PC-3 (cell line): ENCODE measurements around the gene SRP68.

Source experiments
- CTCF ChIP-seq: fragments of 300-600 bp; sonication (generic); conservative IDR thresholded peaks from 2 replicates; pipeline ENCODE4 v1.5.1; 2017; ENCODE audit warnings: antibody characterized with exemption, low read depth, mild to moderate bottlenecking, low read length
- EZH2 ChIP-seq: fragments of 300-600 bp; sonication (generic); IDR thresholded peaks from one replicate; pipeline ENCODE4 v1.6.1; 2017; ENCODE audit warnings: antibody characterized with exemption, mild to moderate bottlenecking, low read length; ENCODE audit not compliant: unreplicated experiment
- EZH2phosphoT487 ChIP-seq: fragments of 300-600 bp; sonication (generic); IDR thresholded peaks from 2 replicates; pipeline ENCODE4 v1.6.1; 2018; ENCODE audit warnings: mild to moderate bottlenecking, antibody characterized with exemption, low read length, borderline replicate concordance

- TF ChIP-seq CTCF (no peak), EZH2 (no peak), EZH2phosphoT487 (no peak)
Observed at GRCh38 chr17:76085066-76085730, 12.9 kb upstream of the SRP68 start.
